SK-N-MC (cell line): Measurements from ENCODE around the gene MAN1C1.

Experiments used
- EZH2 ChIP-seq: fragments of 200-600 bp; sonication (generic); IDR thresholded peaks from one replicate; pipeline ENCODE4 v1.6.1; 2017; ENCODE audit warnings: antibody characterized with exemption
- FOXP2 ChIP-seq: optimal IDR thresholded peaks from 2 replicates; pipeline ENCODE3; 2011; ENCODE audit warnings: mild to moderate bottlenecking, moderate library complexity; ENCODE audit not compliant: insufficient read depth; ENCODE audit errors: extremely low read length, control extremely low read depth
- POLR2AphosphoS5 ChIP-seq: IDR thresholded peaks from 2 replicates; pipeline ENCODE4 v1.6.1; 2012; ENCODE audit warnings: mild to moderate bottlenecking, low read depth, low read length, borderline replicate concordance

- TF ChIP-seq EZH2: no peak
- no peak for TF ChIP-seq POLR2AphosphoS5
- no peak for TF ChIP-seq FOXP2
These were observed 85.6 kb downstream of the MAN1C1 start for GRCh38 chr1:25702101-25702775.
